ENCODE measurements around the gene PDAP1.
"Not testable (repeated sequence)": the region's sequence is repeated elsewhere in the genome, so short reads cannot be mapped to it uniquely, and the experiment has no call there.

Gene PDAP1

GRCh38 chr7:99396418-99397296 lies 11.7 kb downstream of the PDAP1 start:
- no peak for DNase-seq (ENCODE audit: low read depth)

GRCh38 chr7:99395616-99396327 lies 12.6 kb downstream of the PDAP1 start:
- DNase-seq (ENCODE audit: low read depth) = no peak

- DNase-seq (ENCODE audit: low read depth) = no peak
Observed at GRCh38 chr7:99394188-99394502, 14.3 kb downstream of the PDAP1 start.

- no peak for DNase-seq (ENCODE audit: low read depth)
Observed at GRCh38 chr7:99393355-99394187, 14.8 kb downstream of the PDAP1 start.

GRCh38 chr7:99392659-99393354 lies 15.6 kb downstream of the PDAP1 start:
- peak; percentile 74 for DNase-seq (ENCODE audit: low read depth)

- DNase-seq (ENCODE audit: low read depth) = no peak
Observed at GRCh38 chr7:99392046-99392445, 16.4 kb downstream of the PDAP1 start.

GRCh38 chr7:99390941-99391602 lies 17.3 kb downstream of the PDAP1 start:
- no peak for DNase-seq (ENCODE audit: low read depth)

GRCh38 chr7:99389772-99390171 lies 18.6 kb downstream of the PDAP1 start:
- no peak for DNase-seq (ENCODE audit: low read depth)

- DNase-seq (ENCODE audit: low read depth) = no peak
Observed at GRCh38 chr7:99387912-99388311, 20.5 kb downstream of the PDAP1 start.

- not testable (repeated sequence) for DNase-seq (ENCODE audit: low read depth)
Observed at GRCh38 chr7:99387239-99387635, 21.2 kb downstream of the PDAP1 start.

GRCh38 chr7:99386584-99387238 lies 21.7 kb downstream of the PDAP1 start:
- DNase-seq (ENCODE audit: low read depth) = no peak

GRCh38 chr7:99385564-99385963 lies 22.8 kb downstream of the PDAP1 start:
- DNase-seq (ENCODE audit: low read depth) = no peak

- no peak for DNase-seq (ENCODE audit: low read depth)
Observed at GRCh38 chr7:99384523-99384922, 23.9 kb downstream of the PDAP1 start.

- DNase-seq (ENCODE audit: low read depth) = no peak
Observed at GRCh38 chr7:99383791-99384370, 24.5 kb downstream of the PDAP1 start.

GRCh38 chr7:99383203-99383602 lies 25.2 kb downstream of the PDAP1 start:
- DNase-seq (ENCODE audit: low read depth) = no peak

- DNase-seq (ENCODE audit: low read depth) = no peak
Observed at GRCh38 chr7:99381664-99382075, 26.7 kb downstream of the PDAP1 start.

- DNase-seq (ENCODE audit: low read depth) = peak; percentile 85
Observed at GRCh38 chr7:99380823-99381663, 27.4 kb downstream of the PDAP1 start.

GRCh38 chr7:99380032-99380822 lies 28.2 kb downstream of the PDAP1 start:
- DNase-seq (ENCODE audit: low read depth) = peak; percentile 41

GRCh38 chr7:99379693-99380031 lies 28.7 kb downstream of the PDAP1 start:
- not testable (repeated sequence) for DNase-seq (ENCODE audit: low read depth)

Measured in activated T-cell treated with anti-CD3 and anti-CD28 coated beads for 48 hours (primary cell).